HG02884 (cell line): ENCODE results near the gene SLC27A4.

ENCODE experiments used
- ATAC-seq: cut with Tn5 transposase; IDR thresholded peaks from one replicate; pipeline ENCODE4 v1.9.1; 2021; ENCODE audit warnings: mild to moderate bottlenecking, moderate library complexity; ENCODE audit not compliant: unreplicated experiment

SLC27A4 gene

DNA sequence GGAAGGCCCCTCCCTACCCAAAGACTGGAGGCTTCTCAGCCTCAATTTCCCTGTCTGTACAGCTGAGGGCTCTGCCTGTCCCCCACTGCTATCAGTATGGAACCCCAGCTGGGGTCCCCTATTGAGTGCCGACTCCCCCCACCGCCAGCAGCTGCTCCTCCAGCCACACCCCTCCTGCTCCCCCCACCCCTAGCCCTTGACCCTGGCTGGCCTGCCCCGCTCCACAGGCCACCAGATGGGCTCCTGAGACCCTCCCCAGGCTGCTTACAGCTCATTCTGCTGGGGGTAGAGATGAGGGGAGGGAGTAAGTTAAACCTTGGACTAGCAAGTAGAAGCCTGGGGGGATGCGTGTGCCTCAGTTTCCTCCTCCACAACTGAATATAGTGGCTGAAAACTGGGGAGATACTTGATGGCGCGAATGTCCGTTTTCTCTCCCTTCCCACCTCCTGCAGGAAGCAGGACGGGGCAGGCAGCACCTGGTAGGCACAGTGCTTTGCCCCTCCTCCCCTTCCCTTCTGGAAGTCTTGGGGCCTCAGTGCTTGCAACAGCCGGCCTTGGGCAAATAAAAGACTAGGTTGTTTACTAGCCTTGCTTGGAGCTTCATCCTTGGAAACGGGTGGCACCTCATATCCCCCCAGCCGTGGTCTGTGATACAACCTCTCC is 50.0 kb downstream of the SLC27A4 start:
- no peak for ATAC-seq

DNA sequence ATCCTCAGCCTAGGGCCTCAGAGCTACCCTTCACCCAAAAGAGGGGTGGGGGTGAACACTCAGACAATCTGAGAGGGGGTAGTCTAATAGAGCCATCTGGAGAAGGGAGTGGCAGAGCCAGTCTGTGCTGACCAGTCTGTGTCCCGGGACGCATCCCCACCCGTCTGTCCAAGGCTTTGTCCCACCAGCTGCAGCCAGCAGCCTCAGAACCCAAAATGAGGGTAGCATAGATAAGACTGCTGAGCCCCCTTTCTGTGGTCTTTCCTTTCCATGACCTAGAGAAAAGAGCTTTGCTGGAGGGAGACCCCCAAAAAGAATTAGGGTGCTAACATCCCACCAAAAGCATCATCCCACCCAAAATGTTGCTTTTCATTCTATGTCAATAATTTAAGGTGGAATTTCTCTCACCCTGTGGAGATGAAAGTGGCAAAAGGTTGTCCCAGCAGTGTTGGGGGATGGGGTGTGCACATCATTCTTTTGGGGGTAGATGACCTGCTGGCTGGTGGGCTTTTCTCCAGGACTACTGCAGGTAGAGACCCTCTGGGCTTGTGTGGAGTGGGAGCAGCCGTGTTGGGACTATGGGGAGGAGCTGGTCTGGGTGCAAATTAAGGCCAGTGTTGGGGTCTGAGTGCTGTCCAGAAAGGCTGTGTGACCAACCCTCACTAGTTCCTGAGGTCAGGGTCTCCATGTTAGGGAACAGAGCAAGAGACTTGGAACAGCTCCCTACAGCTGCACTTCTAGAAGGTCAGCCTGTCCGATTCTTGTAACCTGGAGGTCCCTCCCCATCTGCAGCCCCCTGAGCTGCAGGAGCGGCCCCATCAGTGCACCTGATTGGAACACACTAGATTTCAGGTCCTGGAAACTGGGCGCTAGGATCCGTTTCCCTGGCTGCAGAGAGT is 50.7 kb downstream of the SLC27A4 start:
- ATAC-seq: no peak

DNA sequence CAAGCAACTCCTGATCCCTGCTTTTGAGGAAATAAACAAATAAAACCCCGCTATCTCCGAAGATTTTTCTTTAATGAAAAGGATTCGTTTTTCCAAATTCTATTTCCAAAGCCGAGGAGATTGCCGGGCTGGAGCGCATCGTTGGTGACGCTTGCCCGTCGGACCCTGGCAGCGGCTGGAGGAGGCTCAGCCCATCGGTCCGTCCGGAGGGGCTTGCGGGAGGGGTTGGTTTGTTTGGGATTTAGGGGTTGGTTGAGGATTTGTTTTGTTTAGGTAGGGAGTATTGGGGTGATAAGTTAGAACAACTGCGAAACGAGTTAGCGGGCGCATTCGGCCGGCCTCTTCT is 51.6 kb downstream of the SLC27A4 start:
- ATAC-seq: no peak

DNA sequence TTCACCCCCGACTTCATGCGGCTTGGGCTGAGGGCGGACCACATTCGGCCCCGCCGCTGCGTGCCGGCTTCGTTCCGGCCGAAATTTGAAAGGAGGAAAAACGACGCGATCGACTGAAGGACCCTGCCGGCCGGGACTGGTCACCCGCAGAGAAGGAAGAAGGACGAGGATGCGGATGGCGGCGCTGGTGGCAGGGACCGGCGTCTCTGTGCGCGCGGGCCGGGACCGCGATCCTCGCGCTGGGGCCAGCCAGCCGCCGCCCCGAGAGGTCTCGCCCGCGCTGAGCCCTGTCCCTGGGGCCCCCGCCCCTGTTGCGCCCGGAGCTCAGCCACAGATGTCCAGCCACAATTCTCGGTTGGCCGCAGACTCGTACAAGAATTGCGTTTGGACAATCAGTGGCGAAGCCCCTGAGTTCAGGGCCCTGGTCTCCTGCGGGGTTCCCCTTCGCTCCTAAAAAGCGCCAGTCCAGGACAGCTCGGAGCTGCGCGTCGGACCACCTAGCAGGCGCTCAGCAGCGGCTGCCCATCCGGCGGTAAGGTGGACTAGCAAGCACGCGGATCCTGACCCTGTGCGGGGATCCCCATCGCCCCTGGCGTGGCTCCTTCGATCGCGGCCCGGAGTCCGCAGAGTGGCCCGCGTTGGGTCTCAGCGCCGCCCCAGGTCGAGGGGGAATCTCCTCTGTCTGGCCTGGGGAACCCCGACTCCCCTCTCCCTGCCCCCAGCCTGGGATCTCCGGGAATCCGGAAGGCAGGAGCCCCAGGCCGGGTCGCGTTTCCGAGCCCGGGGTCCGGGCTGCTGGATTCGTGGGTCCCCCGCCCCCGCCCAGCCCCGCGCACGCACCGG is 52.2 kb downstream of the SLC27A4 start:
- no peak for ATAC-seq

DNA sequence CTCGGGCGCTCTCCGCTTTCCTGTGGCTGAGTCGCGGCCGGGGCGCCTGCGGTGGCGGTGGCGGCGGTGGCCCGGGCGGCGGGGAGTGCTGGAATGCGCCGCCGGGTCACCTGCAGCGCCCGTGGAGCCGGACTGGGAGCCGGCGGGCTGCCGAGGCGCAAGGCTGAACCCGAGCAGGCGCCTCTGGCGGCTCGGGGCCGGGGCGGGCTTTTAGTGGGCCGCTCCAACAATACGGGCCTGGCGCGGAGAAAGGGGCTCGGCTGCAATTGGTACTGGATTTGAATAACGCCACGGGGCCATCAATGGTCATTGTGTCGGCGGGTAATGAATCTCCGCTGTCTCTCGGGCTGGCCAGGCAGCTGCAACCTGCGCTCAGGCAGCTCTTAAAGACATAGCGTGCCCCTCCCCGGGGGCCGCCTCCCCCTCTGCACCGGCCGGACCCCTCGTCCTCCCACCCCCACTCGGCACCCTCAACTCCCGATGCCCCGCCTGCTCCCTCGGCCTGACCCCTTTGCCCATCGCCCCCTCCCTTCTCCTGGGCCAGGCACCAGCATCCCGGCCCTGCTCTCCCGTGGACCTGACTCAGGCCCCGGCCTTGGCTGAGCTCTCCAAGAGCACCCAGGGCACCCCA is 52.9 kb downstream of the SLC27A4 start:
- ATAC-seq: no peak

DNA sequence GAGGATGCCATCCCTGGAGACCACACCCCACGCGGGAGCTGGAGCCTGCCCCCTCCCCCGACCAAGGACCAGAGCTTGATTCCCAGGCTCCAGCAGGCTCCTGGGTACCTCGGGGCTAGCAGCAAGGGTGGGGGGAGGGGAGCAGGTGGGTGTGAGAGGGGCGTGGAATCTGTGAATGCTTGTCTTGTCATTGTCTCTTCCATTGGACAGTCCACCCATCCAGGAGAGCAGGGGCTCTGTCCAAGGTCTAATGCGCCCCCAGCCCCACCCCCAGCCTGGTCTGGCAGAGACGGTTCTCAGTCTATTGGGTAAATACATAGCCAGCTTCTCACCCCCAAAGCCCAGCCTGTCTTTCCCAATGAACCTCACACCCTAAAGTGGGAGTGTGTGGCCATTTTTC is 53.6 kb downstream of the SLC27A4 start:
- ATAC-seq: no peak

DNA sequence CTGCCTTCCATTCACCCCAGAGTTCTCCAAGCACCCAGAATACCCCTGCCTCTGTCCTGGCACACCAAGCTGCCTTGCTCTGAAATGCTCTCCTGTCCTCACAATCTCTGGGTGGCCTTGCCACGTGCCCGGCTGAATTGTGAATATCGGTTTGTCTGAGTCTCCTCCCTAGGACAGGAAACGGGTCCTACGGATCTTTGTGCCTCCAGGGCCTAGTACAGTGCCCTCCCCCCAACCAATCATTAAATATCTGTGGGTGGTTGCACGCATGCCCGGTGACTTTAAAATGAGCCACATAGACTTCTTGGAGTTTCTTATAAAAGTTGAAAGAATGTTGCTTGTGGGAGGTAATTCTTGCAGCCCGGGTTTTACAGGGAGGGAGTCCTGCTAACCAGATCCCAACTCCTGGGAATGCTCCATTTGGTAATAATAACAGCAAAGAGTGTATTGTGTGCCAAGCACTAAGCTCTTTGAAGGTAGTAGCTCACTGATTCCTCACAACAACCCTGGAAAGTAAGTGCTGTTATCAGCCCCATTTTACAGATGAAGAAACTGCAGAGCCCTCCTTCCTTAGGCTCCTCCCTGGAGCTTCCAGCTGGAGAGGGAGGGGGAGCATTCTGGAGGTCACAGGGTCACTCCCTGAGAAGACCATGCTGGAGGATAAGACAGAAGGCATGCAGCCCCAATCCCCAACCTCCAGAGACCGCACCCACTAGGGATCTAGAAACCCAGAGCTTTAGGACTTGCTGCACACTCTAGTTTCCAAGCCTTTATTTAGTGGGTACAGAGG is 54.2 kb downstream of the SLC27A4 start:
- ATAC-seq: no peak

DNA sequence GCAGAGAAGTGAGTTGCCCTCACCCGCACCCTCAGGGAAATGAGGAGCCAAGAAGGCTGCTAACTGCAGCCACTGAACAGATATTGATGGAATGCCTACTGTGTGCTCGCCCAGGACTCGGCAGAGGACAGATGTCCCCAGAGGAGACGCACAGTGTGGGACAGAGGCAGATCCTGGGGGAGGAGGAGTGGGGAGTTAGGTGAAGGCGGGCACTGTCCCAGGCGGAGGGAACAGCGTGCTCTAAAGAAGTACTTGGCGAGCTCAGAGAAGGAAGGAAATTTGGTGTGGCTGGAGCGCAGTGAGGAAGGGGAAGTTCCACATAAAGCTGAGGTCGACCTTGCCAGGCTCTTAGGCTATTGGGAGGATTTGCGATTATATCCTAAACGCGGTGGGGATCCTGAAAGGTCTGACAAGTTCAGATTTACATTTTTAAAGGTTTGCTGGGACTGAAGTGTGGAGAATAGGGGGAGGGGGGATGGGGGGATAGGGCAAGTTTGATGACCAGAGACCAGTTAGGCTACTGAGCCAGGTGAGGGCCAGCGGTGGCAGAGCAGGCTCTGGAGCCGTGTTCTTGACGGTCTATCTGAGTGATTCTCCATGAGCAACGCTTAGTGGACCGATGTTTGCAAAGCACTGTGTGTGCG is 56.8 kb downstream of the SLC27A4 start:
- ATAC-seq: no peak

DNA sequence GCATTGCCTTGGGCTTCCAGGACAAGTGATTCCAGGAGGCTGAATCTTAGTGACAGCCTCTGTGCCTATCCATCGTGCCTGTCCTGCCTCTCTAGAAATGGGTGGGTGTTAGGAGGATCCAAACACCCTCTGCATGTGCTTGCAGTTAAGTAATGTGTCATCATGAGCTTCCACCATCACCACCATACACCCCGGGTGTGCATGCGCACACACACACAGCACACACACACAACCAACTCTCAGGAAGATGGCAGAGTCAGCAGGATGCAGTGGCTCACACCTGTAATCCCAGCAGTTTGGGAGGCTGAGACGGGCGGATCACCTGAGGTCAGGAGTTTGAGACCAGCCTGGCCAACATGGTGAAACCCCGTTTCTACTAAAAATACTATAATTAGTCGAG is 57.5 kb downstream of the SLC27A4 start:
- ATAC-seq: no peak

DNA sequence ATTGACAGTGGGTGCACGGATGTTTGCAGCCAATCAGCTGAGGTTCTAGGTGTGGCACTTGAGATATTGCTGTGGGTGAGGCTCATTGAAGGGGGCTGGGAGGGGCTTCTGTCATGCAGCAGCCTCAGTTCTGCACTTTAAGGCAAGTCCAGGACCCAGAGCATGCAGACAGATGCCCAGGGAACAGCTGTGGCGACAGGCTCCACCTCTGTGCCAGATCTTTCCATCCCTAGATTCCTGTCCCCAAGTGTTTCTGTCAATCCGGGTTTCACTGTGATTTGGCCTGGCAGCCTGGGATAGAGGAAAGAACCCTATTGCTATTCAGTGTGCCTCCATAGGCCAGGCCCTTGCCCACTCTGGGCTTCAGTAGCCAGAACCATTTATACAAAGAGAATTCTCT is 59.5 kb downstream of the SLC27A4 start:
- no peak for ATAC-seq

DNA sequence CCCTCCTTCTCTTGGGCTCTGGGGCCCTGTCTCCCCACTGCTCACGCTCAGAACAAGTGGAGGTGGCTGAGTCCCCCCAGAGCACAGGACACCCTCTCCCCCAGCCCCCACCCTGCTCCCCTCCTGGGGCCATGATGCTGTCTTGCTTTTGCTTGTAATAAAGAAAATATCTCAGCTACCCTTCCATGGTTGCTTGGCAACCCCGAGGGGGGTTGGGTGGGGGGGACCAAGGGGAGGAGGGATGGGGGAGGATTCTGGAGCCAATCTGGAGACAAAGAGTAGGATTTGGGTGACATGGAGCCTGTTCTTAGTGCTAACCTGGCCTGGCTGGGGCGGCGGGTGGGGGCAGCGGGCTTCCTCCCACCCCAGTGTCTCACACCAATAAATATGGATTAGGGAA is 64.2 kb downstream of the SLC27A4 start:
- no peak for ATAC-seq

DNA sequence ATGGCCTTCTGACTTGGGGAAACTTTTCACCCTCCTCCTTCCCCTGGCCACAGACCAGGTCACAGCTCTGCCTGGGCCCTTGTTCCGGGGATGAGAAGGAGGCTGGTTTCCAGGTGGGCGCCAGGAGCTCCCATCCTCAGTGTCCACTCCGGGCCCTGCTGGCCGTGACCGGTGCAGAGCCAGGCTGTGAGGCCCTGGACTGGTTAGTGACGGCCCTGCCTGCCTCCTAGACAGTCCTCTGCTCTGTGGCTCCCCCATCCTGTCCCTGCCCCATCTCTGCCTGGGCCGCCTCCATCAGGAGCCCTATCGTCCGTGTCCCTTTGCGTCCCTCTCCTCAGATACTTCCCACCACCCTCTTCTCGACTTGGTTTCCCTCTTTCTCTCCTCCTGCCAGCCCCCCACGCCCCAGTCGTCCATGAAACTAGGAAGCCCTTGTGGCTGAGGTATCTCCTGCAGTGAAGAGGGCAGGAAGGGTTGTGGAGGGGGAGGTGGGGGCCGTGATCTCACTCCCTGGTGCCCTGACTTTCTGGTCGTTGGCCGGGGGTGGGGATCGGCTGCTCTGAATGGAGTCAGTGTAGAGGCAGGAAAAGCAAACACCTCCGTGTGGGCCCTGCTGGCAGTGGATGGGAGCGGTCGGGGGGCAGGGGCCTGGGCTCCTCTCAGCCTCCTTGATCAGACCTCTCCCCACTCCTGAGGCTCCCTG is 64.9 kb downstream of the SLC27A4 start:
- no peak for ATAC-seq

DNA sequence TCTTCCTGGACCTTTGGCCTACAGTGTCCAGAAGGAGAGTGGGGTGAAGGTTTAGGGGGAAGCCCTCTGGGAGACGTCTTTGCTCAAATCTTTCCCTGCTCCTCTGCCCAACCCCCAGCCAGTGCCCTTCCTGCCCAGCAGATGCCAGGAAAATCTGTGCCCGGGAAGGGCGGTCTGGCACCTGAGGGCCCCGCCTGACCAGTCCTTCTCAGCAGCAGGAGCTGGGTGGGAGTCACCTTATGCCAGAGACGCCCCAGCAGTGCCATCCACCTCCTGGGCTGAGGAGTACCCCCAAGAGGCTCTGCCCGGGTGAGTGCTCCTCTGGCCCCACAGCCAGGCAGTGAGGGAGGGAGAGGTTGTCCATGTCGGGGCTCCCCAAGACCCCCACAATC is 65.4 kb downstream of the SLC27A4 start:
- ATAC-seq: no peak

DNA sequence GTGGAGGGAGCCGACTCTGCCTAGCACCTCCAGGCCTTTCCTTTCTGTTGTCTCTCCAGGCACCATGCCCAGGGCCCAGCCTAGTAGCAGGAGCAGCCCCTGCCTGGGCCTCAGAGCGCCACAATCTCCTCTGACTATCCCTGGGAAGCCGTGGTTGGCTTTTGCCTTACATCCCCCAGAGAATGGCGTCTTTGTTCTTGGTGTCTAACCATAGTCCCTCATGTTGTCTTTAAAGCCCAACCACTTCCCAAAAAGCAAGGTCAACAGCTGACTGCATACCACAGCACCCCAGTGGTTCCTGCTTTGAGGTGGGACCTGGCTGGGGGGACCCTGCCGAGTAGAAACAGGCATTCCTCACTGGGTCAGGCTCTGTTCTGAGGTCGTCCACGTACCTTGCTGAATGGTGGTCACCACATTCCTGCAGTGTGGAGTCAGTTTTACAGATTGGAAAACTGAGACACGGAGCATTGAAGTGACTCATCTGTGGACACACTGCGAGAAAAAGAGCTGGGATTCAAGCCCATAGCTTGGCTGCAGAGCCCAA is 66.6 kb downstream of the SLC27A4 start:
- ATAC-seq: no peak

DNA sequence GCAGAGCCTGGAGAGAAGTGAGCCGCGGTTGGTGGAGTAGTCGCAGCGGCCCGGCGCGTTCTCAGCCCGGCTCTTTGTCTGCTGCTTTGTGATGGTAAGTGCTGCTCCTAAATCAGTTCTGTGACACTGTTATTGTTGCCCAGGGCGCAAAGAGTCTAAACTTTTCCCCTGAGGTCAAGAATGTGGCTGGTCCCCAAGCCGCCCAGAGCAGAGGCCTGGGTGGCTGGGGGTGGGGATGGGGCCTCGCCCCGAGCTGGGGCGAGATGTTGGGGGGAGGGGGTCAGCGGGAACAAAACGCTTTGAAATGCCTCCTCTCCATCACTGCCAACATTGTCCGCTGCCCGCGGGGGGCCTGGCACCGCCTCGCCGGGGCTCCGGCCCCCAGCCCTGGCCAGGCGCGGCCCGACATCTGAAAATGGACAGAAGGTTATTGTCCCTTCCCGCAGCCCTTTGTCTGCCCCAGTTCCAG is 68.7 kb downstream of the SLC27A4 start:
- no peak for ATAC-seq

DNA sequence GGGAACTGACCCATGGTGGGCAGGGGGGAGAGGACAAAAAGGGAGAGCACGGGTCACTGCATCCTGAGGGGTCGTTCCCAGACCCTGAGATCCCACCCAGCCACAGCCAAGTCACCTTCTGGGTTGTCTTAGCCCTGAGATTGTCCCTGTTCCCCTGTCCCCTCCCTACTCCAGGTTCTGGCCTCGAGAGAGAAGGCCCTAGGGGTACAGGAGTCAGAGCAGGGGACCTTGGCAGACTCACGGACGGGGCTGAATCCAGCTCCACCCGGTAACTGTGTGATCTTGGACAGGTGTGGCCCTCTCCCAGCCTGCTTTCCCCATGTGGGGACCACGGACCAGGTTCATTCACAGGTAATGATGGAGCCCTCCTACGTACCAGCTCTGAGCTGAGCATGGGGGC is 69.1 kb downstream of the SLC27A4 start:
- no peak for ATAC-seq

DNA sequence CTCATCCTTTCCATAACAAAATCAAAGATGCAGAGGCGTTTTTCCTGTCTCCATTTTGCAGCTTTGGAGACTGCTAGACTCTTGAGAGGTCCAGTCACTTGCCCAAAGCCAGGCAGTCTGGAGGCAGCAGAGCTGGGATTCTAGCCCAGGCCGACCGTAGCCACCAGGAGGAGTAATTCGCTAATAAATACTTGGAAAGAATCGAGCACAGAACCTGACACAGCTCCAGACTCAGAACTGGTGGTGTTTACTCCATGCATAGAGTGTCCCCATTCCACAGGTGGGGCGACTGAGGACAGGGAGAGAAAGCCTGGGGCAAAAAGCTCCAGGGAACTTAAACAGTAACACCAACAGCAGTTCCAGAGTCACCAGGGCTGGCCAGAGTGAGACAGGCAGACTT is 69.7 kb downstream of the SLC27A4 start:
- ATAC-seq: no peak
